HepG2 (cell line): Measurements from ENCODE around the gene FKBP8. TPM values are rescaled to one million over a fixed set of nuclear protein-coding genes. Genes with fewer than 3 reads are reported as not detected.

Experiments used
- FOXM1 ChIP-seq: sonication (generic); formaldehyde crosslinking; IDR thresholded peaks from 2 replicates; pipeline ENCODE4 v1.5.0; 2020; ENCODE audit warnings: missing genetic modification reagents
- GATA4 ChIP-seq: sonication (generic); IDR thresholded peaks from 2 replicates; pipeline ENCODE4 v1.6.1; 2016; ENCODE audit warnings: antibody characterized with exemption, low read depth, borderline replicate concordance
- HDAC6 ChIP-seq: fragments of 200-600 bp; sonication (generic); IDR thresholded peaks from 2 replicates; pipeline ENCODE4 v1.7.0; 2017; ENCODE audit warnings: mild to moderate bottlenecking, antibody characterized with exemption, low read length, low read depth
- HMG20B ChIP-seq: conservative IDR thresholded peaks from 2 replicates; pipeline ENCODE4 v1.6.1; 2016; ENCODE audit warnings: missing genetic modification reagents, missing compliant biosample characterization
- KLF16 ChIP-seq, 2 experiments: sonication (generic) in 1 of 2; formaldehyde crosslinking in 1 of 2; IDR thresholded peaks; 2 replicates each; pipeline versions ENCODE4 v1.6.1 to v1.8.0; 2016 to 2023; ENCODE audit warnings: missing genetic modification reagents in 2 of 2, missing compliant biosample characterization in 1 of 2
- MYNN ChIP-seq: sonication (generic); formaldehyde crosslinking; IDR thresholded peaks from 2 replicates; pipeline ENCODE4 v1.4.0; 2020; ENCODE audit warnings: mild to moderate bottlenecking, low read depth, missing genetic modification reagents
- NR2C2 ChIP-seq: sonication (generic); formaldehyde crosslinking; IDR thresholded peaks from 2 replicates; pipeline ENCODE4 v1.4.0; 2020; ENCODE audit warnings: missing genetic modification reagents, mild to moderate bottlenecking, moderate library complexity, borderline replicate concordance
- PCBP2 ChIP-seq: fragments of 200-400 bp; formaldehyde crosslinking; optimal IDR thresholded peaks from 2 replicates; pipeline ENCODE3; 2018; ENCODE audit warnings: low read length, low read depth; ENCODE audit not compliant: poor library complexity, severe bottlenecking
- PHF20 ChIP-seq: sonication (generic); formaldehyde crosslinking; IDR thresholded peaks from 2 replicates; pipeline ENCODE4 v1.5.0; 2020; ENCODE audit warnings: mild to moderate bottlenecking, missing genetic modification reagents
- POLR2AphosphoS2 ChIP-seq: IDR thresholded peaks from 2 replicates; pipeline ENCODE4 v1.6.1; 2011; ENCODE audit warnings: low read depth, low read length, improper control_type of control experiment
- ZEB1 ChIP-seq: IDR thresholded peaks from 2 replicates; pipeline ENCODE4 v1.6.1; 2012; ENCODE audit warnings: mild to moderate bottlenecking, low read depth, inconsistent platforms; ENCODE audit not compliant: insufficient replicate concordance
- ZFP62 ChIP-seq: sonication (generic); formaldehyde crosslinking; IDR thresholded peaks from 2 replicates; pipeline ENCODE4 v1.4.0; 2020; ENCODE audit warnings: missing genetic modification reagents
- ZNF12 ChIP-seq: sonication (generic); formaldehyde crosslinking; IDR thresholded peaks from 2 replicates; pipeline ENCODE4 v1.5.0; 2020; ENCODE audit warnings: missing genetic modification reagents
- ZNF160 ChIP-seq: sonication (generic); formaldehyde crosslinking; IDR thresholded peaks from 2 replicates; pipeline ENCODE4 v1.8.0; 2022; ENCODE audit warnings: mild to moderate bottlenecking, inconsistent platforms, missing genetic modification reagents
- ZSCAN21 ChIP-seq: sonication (generic); formaldehyde crosslinking; IDR thresholded peaks from 2 replicates; pipeline ENCODE4 v1.8.0; 2022; ENCODE audit warnings: mild to moderate bottlenecking, missing genetic modification reagents, moderate library complexity, borderline replicate concordance
- polyA plus RNA-seq, 8 experiments: library from polyadenylated mRNA; depleted of rRNA in 3 of 8; stranded (reverse) in 7 of 8; unstranded in 1 of 8; fragments of >200 nt; fragmentation: Illumina TruSeq in 4 of 8; extraction: Trizol in 4 of 8; gene quantifications; 2 replicates each; pipeline versions ENCODE4 v1.2.1 to v1.2.3, GENCODE V29; 2011 to 2016; ENCODE audit warnings: low read depth in 4 of 8, missing spikeins in 1 of 8, mixed read lengths in 1 of 8; ENCODE audit not compliant: insufficient read depth in 1 of 8
- total RNA-seq, 5 experiments: library from RNA; depleted of rRNA; stranded (reverse); fragments of >200 nt; fragmentation: Illumina TruSeq; extraction: Trizol; gene quantifications; 2 replicates each; pipeline ENCODE4 v1.2.3, GENCODE V29; 2016; ENCODE audit warnings: low read depth in 1 of 5
- TF ChIP-seq, protein P1 (sequence below): IDR thresholded peaks from 2 replicates; pipeline ENCODE4 v1.6.1; 2016; ENCODE audit warnings: mild to moderate bottlenecking
- TF ChIP-seq, protein P2 (sequence below): sonication (generic); formaldehyde crosslinking; IDR thresholded peaks from 2 replicates; pipeline ENCODE4 v1.9.0; 2021; ENCODE audit warnings: missing genetic modification reagents, mild to moderate bottlenecking, borderline replicate concordance
- TF ChIP-seq, protein P3 (sequence below): sonication (generic); formaldehyde crosslinking; IDR thresholded peaks from 2 replicates; pipeline ENCODE4 v1.9.0; 2022; ENCODE audit warnings: low read depth, missing genetic modification reagents
- TF ChIP-seq, protein P4 (sequence below): sonication (generic); formaldehyde crosslinking; IDR thresholded peaks from 2 replicates; pipeline ENCODE4 v1.4.0; 2020; ENCODE audit warnings: missing genetic modification reagents

FKBP8 gene
- total and polyA plus RNA-seq, 2 of the 13 experiments (the other 11 are each of a cell fraction or from before 2014, with no cell fraction given): 81.7 to 93.9 TPM

DNA sequence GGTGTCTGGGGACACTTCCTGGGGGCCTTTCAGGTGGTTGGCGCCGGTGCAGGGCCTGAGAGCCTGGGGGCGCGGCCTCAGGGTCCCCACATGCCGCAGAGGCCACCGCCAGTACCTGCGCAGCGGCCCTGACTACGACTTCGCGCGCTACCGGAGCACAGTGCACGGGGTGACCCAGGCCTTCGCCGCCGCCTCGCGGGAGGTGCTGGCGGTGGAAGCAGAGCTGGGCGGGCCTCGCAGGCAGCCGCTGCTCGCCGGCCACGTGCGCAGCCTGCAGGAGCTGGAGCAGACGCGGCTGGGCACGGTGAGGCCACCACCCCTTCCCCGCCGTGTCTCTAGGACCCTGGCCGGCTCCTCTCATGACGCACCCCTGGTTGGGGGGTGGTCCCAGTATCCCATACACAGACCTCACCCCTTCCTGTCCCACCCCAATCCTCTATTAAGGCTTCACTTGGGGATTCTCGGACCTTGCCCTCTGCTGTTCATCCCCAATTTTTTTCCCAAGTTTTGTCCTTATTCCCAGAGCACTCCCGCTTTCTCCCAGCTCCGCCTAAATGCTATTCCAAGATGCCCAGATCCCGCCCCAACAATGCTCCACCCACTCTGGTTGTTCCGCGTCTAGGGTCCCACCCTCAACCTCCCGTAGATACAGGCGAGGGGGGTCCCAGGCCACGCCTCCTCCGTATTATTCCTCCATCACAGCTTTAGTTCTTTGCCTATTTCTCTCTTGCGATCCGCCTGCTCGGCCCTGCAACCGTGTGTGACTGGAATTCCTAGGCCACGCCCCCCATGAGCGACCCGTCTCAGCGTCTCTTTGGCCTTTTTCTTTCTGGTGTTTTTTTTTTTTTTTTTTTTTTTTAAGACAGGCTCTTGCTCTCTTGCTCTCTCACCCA is 46.3 kb upstream of the FKBP8 start (continued):
- TF ChIP-seq, protein P1, sequence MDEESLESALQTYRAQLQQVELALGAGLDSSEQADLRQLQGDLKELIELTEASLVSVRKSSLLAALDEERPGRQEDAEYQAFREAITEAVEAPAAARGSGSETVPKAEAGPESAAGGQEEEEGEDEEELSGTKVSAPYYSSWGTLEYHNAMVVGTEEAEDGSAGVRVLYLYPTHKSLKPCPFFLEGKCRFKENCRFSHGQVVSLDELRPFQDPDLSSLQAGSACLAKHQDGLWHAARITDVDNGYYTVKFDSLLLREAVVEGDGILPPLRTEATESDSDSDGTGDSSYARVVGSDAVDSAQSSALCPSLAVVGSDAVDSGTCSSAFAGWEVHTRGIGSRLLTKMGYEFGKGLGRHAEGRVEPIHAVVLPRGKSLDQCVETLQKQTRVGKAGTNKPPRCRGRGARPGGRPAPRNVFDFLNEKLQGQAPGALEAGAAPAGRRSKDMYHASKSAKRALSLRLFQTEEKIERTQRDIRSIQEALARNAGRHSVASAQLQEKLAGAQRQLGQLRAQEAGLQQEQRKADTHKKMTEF (CRISPR knock-in tag): no peak
- no peak for TF ChIP-seq GATA4
- TF ChIP-seq, protein P2, sequence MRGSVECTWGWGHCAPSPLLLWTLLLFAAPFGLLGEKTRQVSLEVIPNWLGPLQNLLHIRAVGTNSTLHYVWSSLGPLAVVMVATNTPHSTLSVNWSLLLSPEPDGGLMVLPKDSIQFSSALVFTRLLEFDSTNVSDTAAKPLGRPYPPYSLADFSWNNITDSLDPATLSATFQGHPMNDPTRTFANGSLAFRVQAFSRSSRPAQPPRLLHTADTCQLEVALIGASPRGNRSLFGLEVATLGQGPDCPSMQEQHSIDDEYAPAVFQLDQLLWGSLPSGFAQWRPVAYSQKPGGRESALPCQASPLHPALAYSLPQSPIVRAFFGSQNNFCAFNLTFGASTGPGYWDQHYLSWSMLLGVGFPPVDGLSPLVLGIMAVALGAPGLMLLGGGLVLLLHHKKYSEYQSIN: no peak
- TF ChIP-seq POLR2AphosphoS2: no peak
- TF ChIP-seq, protein P3, sequence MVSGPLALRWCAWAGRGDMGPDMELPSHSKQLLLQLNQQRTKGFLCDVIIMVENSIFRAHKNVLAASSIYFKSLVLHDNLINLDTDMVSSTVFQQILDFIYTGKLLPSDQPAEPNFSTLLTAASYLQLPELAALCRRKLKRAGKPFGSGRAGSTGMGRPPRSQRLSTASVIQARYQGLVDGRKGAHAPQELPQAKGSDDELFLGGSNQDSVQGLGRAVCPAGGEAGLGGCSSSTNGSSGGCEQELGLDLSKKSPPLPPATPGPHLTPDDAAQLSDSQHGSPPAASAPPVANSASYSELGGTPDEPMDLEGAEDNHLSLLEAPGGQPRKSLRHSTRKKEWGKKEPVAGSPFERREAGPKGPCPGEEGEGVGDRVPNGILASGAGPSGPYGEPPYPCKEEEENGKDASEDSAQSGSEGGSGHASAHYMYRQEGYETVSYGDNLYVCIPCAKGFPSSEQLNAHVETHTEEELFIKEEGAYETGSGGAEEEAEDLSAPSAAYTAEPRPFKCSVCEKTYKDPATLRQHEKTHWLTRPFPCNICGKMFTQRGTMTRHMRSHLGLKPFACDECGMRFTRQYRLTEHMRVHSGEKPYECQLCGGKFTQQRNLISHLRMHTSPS (CRISPR knock-in tag): peak; percentile 74; the same call in 1 of the 2 replicates
- peak; percentile 85; the same call in 1 of the 2 replicates for TF ChIP-seq ZNF160 (CRISPR knock-in tag)
- no peak for TF ChIP-seq ZEB1
- TF ChIP-seq PHF20 (CRISPR knock-in tag): no peak; the same call in 1 of the 2 replicates
- TF ChIP-seq HDAC6: no peak
- TF ChIP-seq, protein P4, sequence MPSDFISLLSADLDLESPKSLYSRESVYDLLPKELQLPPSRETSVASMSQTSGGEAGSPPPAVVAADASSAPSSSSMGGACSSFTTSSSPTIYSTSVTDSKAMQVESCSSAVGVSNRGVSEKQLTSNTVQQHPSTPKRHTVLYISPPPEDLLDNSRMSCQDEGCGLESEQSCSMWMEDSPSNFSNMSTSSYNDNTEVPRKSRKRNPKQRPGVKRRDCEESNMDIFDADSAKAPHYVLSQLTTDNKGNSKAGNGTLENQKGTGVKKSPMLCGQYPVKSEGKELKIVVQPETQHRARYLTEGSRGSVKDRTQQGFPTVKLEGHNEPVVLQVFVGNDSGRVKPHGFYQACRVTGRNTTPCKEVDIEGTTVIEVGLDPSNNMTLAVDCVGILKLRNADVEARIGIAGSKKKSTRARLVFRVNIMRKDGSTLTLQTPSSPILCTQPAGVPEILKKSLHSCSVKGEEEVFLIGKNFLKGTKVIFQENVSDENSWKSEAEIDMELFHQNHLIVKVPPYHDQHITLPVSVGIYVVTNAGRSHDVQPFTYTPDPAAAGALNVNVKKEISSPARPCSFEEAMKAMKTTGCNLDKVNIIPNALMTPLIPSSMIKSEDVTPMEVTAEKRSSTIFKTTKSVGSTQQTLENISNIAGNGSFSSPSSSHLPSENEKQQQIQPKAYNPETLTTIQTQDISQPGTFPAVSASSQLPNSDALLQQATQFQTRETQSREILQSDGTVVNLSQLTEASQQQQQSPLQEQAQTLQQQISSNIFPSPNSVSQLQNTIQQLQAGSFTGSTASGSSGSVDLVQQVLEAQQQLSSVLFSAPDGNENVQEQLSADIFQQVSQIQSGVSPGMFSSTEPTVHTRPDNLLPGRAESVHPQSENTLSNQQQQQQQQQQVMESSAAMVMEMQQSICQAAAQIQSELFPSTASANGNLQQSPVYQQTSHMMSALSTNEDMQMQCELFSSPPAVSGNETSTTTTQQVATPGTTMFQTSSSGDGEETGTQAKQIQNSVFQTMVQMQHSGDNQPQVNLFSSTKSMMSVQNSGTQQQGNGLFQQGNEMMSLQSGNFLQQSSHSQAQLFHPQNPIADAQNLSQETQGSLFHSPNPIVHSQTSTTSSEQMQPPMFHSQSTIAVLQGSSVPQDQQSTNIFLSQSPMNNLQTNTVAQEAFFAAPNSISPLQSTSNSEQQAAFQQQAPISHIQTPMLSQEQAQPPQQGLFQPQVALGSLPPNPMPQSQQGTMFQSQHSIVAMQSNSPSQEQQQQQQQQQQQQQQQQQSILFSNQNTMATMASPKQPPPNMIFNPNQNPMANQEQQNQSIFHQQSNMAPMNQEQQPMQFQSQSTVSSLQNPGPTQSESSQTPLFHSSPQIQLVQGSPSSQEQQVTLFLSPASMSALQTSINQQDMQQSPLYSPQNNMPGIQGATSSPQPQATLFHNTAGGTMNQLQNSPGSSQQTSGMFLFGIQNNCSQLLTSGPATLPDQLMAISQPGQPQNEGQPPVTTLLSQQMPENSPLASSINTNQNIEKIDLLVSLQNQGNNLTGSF (CRISPR knock-in tag): peak; percentile 99
- TF ChIP-seq FOXM1 (CRISPR knock-in tag): peak; percentile 31; the same call in 1 of the 2 replicates
- no peak for TF ChIP-seq MYNN (CRISPR knock-in tag)
- TF ChIP-seq ZFP62 (CRISPR knock-in tag): no peak
- peak; percentile 56 for TF ChIP-seq NR2C2
- peak in 1 of 2 experiments; percentile 97; a peak in 3 of 4 replicates for TF ChIP-seq KLF16 (CRISPR knock-in tag; IDR thresholded peaks at IDR 0.05)
- peak; percentile 99 for TF ChIP-seq ZSCAN21 (CRISPR knock-in tag)
- peak; percentile 69 for TF ChIP-seq PCBP2
- TF ChIP-seq HMG20B (CRISPR knock-in tag): no peak; the same call in 1 of the 2 replicates
- 0 out of 2 replicates have a peak, but pooled peaks have one; percentile 54 for TF ChIP-seq ZNF12 (CRISPR knock-in tag)
